Mammary epithelial cell (primary cell): Measurements from ENCODE around the gene ACAD8.

ENCODE experiments used
- EZH2 ChIP-seq: IDR thresholded peaks from 2 replicates; pipeline ENCODE4 v1.6.1; 2012; ENCODE audit warnings: low read length, inconsistent platforms, borderline replicate concordance
- TF ChIP-seq, protein P1 (sequence below), 2 donors: IDR thresholded peaks in 1 of 2; conservative IDR thresholded peaks in 1 of 2; 2 replicates each; pipeline ENCODE4 v1.5.1; 2011 to 2012; ENCODE audit warnings: inconsistent platforms in 2 of 2, low read length in 2 of 2, mild to moderate bottlenecking in 2 of 2, control low read depth in 1 of 2, low read depth in 1 of 2; ENCODE audit not compliant: insufficient read depth in 1 of 2; ENCODE audit errors: extremely low read depth in 1 of 2

DNA sequence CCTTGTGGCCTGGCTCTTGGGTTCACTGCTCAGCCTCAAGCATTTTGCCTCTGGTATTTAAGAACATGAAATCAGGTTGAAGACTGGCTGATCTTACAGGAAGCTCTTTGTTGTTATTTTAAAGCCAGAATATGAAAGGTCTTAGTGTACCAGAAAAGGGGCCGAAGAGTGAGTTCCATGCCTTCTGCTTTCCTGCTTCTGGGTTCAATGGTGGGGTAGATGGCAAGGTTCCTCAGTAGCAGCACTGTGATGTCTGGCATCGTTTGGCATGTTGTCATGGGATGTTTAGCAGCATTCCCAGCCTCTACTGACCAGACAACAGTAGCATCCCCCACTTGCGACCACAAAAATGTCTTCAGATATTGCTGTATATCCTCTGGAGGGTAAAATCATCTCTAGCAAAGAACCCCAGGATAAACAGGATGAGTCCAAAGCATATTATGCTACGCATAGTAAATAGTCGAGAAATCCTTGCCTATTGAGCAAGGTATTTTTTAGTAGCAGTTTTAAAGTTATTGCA, 26.5 kb upstream of the ACAD8 start:
- TF ChIP-seq, protein P1, sequence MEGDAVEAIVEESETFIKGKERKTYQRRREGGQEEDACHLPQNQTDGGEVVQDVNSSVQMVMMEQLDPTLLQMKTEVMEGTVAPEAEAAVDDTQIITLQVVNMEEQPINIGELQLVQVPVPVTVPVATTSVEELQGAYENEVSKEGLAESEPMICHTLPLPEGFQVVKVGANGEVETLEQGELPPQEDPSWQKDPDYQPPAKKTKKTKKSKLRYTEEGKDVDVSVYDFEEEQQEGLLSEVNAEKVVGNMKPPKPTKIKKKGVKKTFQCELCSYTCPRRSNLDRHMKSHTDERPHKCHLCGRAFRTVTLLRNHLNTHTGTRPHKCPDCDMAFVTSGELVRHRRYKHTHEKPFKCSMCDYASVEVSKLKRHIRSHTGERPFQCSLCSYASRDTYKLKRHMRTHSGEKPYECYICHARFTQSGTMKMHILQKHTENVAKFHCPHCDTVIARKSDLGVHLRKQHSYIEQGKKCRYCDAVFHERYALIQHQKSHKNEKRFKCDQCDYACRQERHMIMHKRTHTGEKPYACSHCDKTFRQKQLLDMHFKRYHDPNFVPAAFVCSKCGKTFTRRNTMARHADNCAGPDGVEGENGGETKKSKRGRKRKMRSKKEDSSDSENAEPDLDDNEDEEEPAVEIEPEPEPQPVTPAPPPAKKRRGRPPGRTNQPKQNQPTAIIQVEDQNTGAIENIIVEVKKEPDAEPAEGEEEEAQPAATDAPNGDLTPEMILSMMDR (conservative IDR thresholded peaks at IDR 0.05 in 1 of 2, IDR thresholded peaks at IDR 0.05 in 1 of 2; ENCODE audit: extremely low read depth in 1 of 2, insufficient read depth in 1 of 2, low read depth in 1 of 2, low read length in 2 of 2): no peak
- TF ChIP-seq EZH2: no peak
